Thymus (tissue), 11 donors: ENCODE data around the gene GANAB. TPM values are rescaled to one million over a fixed set of nuclear protein-coding genes. Genes with fewer than 3 reads are reported as not detected.
A peak's percentile ranks its signal among the peaks of the same experiment; 100 is the strongest.
"Not testable (repeated sequence)": the region's sequence is repeated elsewhere in the genome, so short reads cannot be mapped to it uniquely, and the experiment has no call there.

ENCODE experiments used
- DNase-seq, 9 donors: peaks; one replicate each; pipeline ENCODE4 v3.0.0-alpha.2; 2013; ENCODE audit warnings: low spot score in 9 of 9, low read depth in 6 of 9, missing footprints in 1 of 9
- H3K27ac ChIP-seq, 2 donors: one replicate each; pipeline ENCODE4 v1.5.1; 2013; ENCODE audit warnings: control low read depth in 1 of 2, low read depth in 1 of 2, low read length in 1 of 2, mild to moderate bottlenecking in 1 of 2, moderate library complexity in 1 of 2
- H3K27me3 ChIP-seq, 2 donors: one replicate each; pipeline ENCODE4 v1.5.1; 2013; ENCODE audit warnings: low read length in 1 of 2; ENCODE audit not compliant: control insufficient read depth in 2 of 2, insufficient read depth in 1 of 2
- H3K36me3 ChIP-seq, 2 donors: one replicate each; pipeline ENCODE4 v1.5.1; 2013; ENCODE audit warnings: low read length in 1 of 2, mild to moderate bottlenecking in 1 of 2, moderate library complexity in 1 of 2; ENCODE audit not compliant: control insufficient read depth in 2 of 2, insufficient read depth in 2 of 2
- H3K4me1 ChIP-seq, 2 donors: one replicate each; pipeline ENCODE4 v1.5.1; 2013; ENCODE audit warnings: low read length in 2 of 2; ENCODE audit not compliant: control insufficient read depth in 2 of 2, insufficient read depth in 2 of 2
- H3K4me3 ChIP-seq, 2 donors: one replicate each; pipeline ENCODE4 v1.5.1; 2013; ENCODE audit warnings: low read length in 2 of 2, control low read depth in 1 of 2, mild to moderate bottlenecking in 1 of 2
- H3K9me3 ChIP-seq, 2 donors: one replicate each; pipeline ENCODE4 v1.5.1; 2013; ENCODE audit warnings: low read length in 1 of 2, mild to moderate bottlenecking in 1 of 2; ENCODE audit not compliant: control insufficient read depth in 2 of 2, insufficient read depth in 1 of 2
- WGBS: extraction: QIAGEN DNeasy Blood & Tissue Kit; methylation state at CpG from one replicate; pipeline ENCODE4 v1.1.7; 2013; 5-methylcytosine and 5-hydroxymethylcytosine counted together
- polyA plus RNA-seq: library from polyadenylated mRNA; stranded (reverse); fragments of 200-250 nt; gene quantifications from one replicate; pipeline ENCODE4 v1.2.3, GENCODE V29; 2013
- total RNA-seq: library from RNA; stranded (reverse); fragments of 120-200 nt; gene quantifications from one replicate; pipeline ENCODE4 v1.2.4, GENCODE V29; 2013
- donor health status: healthy.

The GANAB gene
- total and polyA plus RNA-seq, 2 donors = 95.9 to 98.4 TPM

DNA sequence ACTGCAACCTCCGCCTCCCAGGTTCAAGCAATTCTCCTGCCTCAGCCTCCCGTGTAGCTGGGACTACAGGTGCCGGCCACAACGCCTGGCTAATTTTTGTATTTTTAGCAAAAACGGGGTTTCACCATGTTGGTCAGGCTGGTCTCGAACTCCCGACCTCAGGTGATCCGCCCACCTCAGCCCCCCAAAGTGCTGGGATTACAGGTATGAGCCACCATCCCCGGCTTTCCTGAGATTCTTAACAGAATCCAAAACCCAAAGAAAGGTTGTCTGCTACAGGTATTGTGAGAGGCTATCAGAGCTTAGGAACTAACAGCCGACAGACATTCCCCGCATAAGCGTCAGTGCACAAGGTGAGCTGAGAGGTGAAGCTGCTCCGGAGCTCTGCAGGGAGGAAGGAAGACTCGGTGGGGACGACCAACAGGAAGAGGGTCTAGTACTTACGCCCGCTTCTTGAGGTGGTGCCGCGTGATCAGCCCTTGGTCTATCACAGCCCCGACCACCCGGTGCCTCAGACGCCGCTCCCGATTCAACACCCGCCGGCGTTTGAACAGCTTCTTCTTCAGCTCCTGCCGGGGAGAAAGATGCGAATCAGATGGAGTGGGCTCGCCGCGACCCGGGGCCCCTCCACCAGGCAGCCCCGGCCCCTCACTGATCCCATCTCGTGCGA is 18.1 kb upstream of the GANAB start:
- Histone ChIP-seq H3K4me1 (peaks cover 18 to 22% of the 10 kb centered on the region in 2 donors), H3K9me3 (peaks cover 0 to 10% of the 10 kb centered on the region in 2 donors), H3K4me3 (peak overlapping the region; percentile 71 to 90), H3K27ac (peak overlapping the region; percentile 94 to 97), H3K27me3 (no peaks in the 10 kb centered on the region), H3K36me3 (peaks cover 26 to 33% of the 10 kb centered on the region in 2 donors)
- WGBS = 3% methylated on average over 36 of the region's 36 CpGs
- DNase-seq = peak in 8 of 9 donors; percentile 44 to 85 (median 64)

DNA sequence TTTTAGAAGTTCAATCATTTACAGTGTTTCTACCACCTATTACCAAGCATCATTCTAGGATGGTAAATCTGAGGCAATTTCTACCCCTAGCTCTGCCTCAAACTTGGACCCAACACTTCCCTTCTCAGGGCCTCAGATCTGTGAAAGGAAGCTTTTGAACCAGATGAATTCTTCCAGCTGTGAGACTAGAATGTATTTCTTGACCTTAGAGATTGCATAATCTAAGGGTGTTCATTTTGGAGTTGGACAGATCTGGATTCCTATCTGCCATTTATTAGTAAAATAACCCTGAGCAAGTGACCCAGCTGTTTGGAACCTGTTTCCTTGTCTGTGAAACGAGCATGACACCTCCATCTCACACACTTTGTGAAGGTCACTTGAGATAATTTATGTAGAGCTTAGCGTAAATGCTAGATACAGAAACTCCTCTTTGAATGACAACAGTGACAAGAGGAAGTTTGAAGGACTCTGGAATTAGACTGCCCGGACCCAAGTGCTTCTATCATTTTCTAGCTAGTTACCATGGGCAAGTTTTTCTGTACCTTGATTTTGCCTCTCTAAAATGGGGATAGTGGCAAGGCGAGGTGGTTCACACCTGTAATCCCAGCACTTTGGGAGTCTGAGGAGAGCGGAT is 10.5 kb upstream of the GANAB start:
- Histone ChIP-seq H3K4me1 (peaks cover 6 to 8% of the 10 kb centered on the region in 2 donors), H3K27ac (no peak overlapping the region), H3K36me3 (peaks cover 0 to 3% of the 10 kb centered on the region in 2 donors), H3K9me3 (no peaks in the 10 kb centered on the region), H3K4me3 (no peak overlapping the region), H3K27me3 (no peaks in the 10 kb centered on the region)
- no peak for DNase-seq
- 75% methylated on average over 5 of the region's 5 CpGs for WGBS

DNA sequence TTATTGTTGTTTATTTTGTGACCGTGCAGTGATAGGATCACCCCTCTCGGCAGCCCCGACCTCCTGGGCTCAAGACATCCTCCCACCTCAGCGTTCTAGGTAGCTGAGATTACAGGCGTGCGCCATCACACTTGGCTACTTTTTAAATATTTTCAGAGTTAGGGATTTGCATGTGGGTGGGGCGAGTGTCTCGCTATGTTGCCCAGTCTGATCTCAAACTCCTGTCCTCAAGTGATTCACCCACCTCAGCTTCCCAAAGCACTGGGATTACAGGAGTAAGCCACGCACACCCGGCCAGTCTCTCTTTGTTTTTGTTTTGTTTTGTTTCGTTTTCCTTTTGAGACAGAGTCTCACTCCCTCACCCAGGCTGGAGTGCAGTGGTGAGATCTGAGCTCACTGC is 7.9 kb upstream of the GANAB start:
- Histone ChIP-seq H3K27ac (no peak overlapping the region), H3K36me3 (peaks cover 6% of the 10 kb centered on the region in 2 donors), H3K4me1 (peaks cover 11 to 14% of the 10 kb centered on the region in 2 donors), H3K4me3 (no peak overlapping the region), H3K27me3 (no peaks in the 10 kb centered on the region), H3K9me3 (no peaks in the 10 kb centered on the region)
- WGBS = 95% methylated on average over 11 of the region's 11 CpGs
- no peak for DNase-seq

DNA sequence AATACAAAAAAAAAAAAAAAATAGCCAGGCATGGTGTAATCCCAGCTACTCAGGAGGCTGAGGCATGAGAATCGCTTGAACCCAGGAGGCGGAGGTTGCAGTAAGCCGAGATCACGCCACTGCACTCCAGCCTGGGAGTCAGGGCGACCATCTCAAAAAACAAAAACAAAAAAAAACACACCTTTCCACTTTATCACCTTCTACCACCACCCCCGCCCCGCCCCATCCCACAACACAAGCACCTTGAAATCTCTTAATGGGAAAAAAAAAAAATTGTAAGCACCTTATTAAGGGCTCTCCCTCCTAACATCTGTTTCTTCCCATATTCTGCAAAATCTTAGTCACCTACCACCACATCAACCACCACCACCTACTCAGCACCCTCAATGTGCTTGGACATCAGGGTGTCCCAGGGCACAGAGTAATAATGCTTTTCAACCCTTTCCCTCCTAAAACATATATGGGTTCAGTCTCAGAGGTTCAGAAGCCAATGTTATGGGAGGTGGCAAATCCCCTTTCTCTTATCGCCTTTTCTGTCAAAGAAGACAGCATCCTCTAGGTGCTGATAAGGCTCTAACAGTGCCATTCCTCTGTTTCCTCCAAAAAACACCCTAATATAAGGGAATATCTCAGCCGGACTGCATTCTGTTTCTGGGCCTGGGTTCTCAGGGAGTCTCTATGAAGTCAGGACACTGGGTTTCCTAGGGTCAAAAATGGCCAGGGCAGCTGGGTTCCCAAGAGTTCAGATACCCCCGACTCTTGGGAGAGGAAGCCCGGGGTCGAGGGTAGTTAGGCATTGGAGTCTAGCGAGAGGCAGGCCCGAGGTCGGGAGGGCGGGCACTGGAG is 6.0 kb upstream of the GANAB start:
- no peak for DNase-seq
- Histone ChIP-seq H3K27ac (peak overlapping the region; percentile 82 to 96), H3K9me3 (no peaks in the 10 kb centered on the region), H3K27me3 (no peaks in the 10 kb centered on the region), H3K4me3 (peak overlapping the region; percentile 89 to 97), H3K4me1 (peaks cover 11 to 14% of the 10 kb centered on the region in 2 donors), H3K36me3 (peaks cover 17 to 25% of the 10 kb centered on the region in 2 donors)
- 42% methylated on average over 16 of the region's 16 CpGs for WGBS

DNA sequence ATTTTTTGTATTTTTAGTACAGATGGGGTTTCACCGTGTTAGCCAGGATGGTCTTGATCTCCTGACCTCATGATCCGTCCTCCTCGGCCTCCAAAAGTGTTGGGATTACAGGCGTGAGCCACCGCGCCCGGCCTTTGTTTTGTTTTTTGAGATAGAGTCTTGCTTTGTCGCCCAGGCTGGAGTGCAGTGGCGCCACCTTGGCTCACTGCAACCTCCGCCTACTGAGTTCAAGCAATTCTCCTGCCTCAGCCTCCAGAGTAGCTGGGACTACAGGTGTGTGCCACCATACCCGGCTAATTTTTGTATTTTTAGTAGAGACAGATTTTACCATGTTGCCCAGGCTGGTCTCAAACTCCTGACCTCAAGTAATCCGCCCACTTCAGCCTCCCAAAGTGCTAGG is 3.9 kb upstream of the GANAB start:
- DNase-seq, H3K9me3 ChIP-seq, H3K27ac ChIP-seq, H3K27me3 ChIP-seq, H3K4me3 ChIP-seq: not testable (repeated sequence)
- Histone ChIP-seq H3K4me1 (peaks cover 17 to 25% of the 10 kb centered on the region in 2 donors), H3K36me3 (peaks cover 17 to 25% of the 10 kb centered on the region in 2 donors)
- whole genome bisulfite sequencing = 98% methylated on average over 12 of the region's 12 CpGs

DNA sequence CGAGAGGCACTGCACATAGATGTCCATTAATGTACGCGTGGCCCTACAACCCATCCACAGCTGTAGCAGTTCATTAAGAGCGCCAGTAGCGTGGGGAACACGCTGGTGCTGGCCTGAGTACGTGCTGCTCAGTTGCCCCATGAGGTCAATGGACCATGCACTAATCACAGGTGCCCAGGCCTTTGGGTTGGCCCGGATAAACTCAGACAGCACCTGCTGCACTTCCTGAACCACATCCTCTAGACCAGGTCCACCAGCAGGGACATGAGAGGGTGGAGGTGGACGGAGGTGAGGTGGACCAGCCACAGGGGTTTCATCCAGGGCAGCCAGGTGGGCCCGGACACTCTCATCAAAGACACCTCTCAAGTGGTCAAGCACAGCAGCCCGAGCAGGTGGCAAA is 3.1 kb upstream of the GANAB start:
- no peak overlapping the region for H3K4me3 ChIP-seq
- no peak for DNase-seq
- no peaks in the 10 kb centered on the region for H3K27me3 ChIP-seq
- WGBS = 97% methylated on average over 11 of the region's 11 CpGs
- peaks cover 17 to 25% of the 10 kb centered on the region in 2 donors for H3K36me3 ChIP-seq
- H3K27ac ChIP-seq = no peak overlapping the region
- peaks cover 20 to 31% of the 10 kb centered on the region in 2 donors for H3K4me1 ChIP-seq
- no peaks in the 10 kb centered on the region for H3K9me3 ChIP-seq

DNA sequence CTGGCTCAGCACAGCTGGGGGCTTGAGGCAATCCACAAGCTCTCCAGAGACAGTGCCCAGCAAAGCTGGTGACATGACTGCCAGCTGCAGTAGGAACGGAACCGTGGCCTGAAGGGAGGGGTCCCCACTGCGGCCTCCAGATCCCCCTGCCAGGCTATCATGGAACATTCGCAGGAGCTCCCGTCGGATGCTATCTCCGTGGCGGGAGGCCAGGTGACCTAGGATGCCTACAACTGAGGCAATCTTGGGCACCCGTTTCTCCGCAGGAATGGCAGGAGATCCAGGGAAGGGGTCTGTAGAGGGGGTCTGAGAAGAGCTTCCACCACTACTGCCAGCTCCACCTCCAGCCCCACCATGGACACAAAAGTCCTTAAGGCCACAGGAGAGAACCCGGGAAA is 2.6 kb upstream of the GANAB start:
- peaks cover 17 to 30% of the 10 kb centered on the region in 2 donors for H3K36me3 ChIP-seq
- no peaks in the 10 kb centered on the region for H3K9me3 ChIP-seq
- WGBS = 97% methylated on average over 11 of the region's 11 CpGs
- no peak for DNase-seq
- no peaks in the 10 kb centered on the region for H3K27me3 ChIP-seq
- H3K4me3 ChIP-seq = no peak overlapping the region
- H3K4me1 ChIP-seq = peaks cover 20 to 33% of the 10 kb centered on the region in 2 donors
- H3K27ac ChIP-seq = no peak overlapping the region

DNA sequence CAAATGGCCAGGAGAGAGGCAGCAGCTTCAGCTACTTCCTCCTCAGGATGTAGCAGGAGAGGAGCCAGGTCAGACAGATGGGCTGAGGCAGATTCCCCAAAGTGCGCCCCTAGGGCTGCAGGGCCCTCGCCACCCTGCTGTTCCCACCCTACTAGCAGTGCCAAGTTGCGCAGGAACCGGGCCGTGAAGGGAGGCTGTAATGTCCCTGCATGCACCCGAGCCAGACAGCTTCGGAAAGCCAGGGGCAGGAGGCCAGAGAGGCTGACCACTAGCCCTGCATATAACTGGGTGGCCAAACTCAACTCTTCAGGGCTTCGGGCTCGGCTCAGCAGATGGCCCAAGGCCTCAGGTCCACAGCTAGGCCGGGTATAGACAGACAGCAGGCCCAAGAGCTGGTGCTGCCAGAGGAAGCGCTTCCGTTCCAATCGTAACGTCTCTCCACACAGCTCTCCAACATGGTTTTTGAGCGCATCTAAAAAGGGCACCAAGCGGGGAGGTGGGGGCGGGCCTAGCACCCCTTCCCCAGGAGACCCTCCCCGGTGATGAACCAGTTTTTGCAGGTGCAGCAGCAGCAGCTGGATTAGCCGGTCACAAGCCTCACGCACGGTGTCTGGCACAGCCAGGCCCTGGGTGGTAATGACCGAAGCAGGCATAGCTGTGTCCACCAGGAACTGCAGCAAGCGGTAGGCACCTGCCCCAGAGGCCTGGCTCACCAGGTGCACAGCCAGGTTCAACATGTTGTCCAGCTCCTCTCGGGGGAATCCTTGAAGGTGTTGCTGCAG is 2.0 kb upstream of the GANAB start:
- peaks cover 20 to 33% of the 10 kb centered on the region in 2 donors for H3K4me1 ChIP-seq
- no peaks in the 10 kb centered on the region for H3K27me3 ChIP-seq
- DNase-seq = no peak
- H3K27ac ChIP-seq = no peak overlapping the region
- peaks cover 17 to 36% of the 10 kb centered on the region in 2 donors for H3K36me3 ChIP-seq
- H3K9me3 ChIP-seq = no peaks in the 10 kb centered on the region
- no peak overlapping the region for H3K4me3 ChIP-seq
- WGBS = 97% methylated on average over 24 of the region's 24 CpGs
